Mesodermal cell (in vitro differentiated cells): Measurements from ENCODE around the gene NDUFV1.

ENCODE experiments used
- H3K27ac ChIP-seq: 2 replicates; pipeline ENCODE4 v1.7.0; 2013; ENCODE audit warnings: mild to moderate bottlenecking, low read depth, low read length, moderate library complexity; ENCODE audit not compliant: severe bottlenecking
- H3K36me3 ChIP-seq: 2 replicates; pipeline ENCODE4 v1.7.1; 2013; ENCODE audit warnings: mild to moderate bottlenecking, low read length, moderate library complexity; ENCODE audit not compliant: control insufficient read depth, insufficient read depth
- H3K4me1 ChIP-seq: one replicate; pipeline ENCODE4 v1.7.1; 2013; ENCODE audit warnings: mild to moderate bottlenecking, low read length; ENCODE audit not compliant: insufficient read depth, control insufficient read depth, poor library complexity, severe bottlenecking
- H3K4me3 ChIP-seq: 2 replicates; pipeline ENCODE4 v1.7.0; 2013; ENCODE audit warnings: low read length, control low read depth, mild to moderate bottlenecking; ENCODE audit not compliant: insufficient read depth, poor library complexity, severe bottlenecking; ENCODE audit errors: extremely low read depth
- H3K9me3 ChIP-seq: 2 replicates; pipeline ENCODE4 v1.7.1; 2013; ENCODE audit warnings: mild to moderate bottlenecking, low read length, moderate library complexity; ENCODE audit not compliant: control insufficient read depth
- WGBS, 2 experiments: methylation state at CpG; one replicate each; pipeline ENCODE4 v1.1.5; 2013; ENCODE audit warnings: missing lambda C conversion rate in 2 of 2; ENCODE audit not compliant: insufficient coverage in 2 of 2; 5-methylcytosine and 5-hydroxymethylcytosine counted together

Gene NDUFV1

DNA sequence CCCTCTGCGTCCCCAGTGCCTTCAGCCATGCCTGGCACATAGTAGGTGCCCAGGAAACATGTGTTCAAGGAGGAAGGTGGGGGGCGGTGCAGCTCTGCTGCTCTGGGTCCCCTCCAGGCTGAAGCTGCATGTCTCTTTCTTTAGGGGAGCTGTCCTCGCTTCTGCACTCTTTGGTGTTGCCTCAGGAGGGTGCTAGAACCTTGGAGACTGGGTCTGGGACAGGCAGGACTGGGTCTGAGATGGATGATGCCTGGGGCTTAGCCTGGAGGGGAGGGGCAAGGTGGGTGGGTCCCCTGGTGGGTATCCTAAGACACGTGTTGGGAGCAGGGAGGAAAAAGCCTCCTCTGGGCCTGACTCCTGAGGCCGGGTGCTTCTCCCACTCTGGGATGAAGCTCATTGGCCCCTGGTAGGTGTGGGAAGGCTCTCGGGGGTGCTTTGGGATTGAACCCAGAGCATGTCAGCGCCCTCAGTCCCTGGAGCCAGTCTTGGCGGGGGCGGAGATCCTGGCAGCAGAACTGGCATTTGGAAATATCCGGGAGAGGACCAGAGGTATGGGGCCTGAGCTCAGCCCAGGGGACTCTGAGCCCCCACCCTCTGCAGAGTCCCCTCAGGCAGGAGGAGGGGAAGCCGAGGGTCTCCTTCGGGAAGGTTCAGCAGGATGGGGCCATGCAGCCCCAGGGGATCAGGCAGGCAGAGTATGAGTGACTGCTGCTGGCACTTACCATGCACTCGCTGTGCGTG is 29.8 kb upstream of the NDUFV1 start:
- no peaks in the 10 kb centered on the region for H3K9me3 ChIP-seq
- no peaks in the 10 kb centered on the region for H3K36me3 ChIP-seq
- 84 to 88% methylated on average over 9 to 12 of the region's 14 CpGs for WGBS, 2 experiments
- H3K27ac ChIP-seq, result no peak overlapping the region
- peaks cover 8% of the 10 kb centered on the region for H3K4me1 ChIP-seq
- H3K4me3 ChIP-seq, result no peak overlapping the region

DNA sequence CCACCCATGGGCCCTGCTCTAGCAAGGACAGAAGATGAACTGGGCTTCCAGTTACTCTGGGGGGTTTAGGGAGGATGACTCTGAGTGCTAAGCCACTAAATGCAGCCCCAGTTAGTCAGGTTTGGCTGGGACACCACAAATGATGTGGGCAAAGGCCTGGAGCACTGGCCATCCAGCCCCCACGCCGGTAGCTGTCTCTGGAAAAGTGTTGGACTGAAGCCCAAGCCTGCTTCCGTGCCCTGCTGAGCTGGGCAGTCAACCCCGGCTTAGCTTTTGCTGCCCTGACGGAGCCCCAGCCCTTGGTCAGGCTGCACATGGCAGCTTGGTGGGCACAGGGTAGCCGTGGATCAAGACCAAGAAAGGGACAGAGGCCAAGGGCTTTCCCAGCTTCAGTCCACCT is 28.8 kb upstream of the NDUFV1 start:
- Histone ChIP-seq H3K27ac (no peak overlapping the region), H3K36me3 (no peaks in the 10 kb centered on the region), H3K4me1 (peaks cover 5% of the 10 kb centered on the region), H3K9me3 (no peaks in the 10 kb centered on the region), H3K4me3 (no peak overlapping the region)
- WGBS, 2 experiments, result 92 to 94% methylated on average over 6 of the region's 6 CpGs

DNA sequence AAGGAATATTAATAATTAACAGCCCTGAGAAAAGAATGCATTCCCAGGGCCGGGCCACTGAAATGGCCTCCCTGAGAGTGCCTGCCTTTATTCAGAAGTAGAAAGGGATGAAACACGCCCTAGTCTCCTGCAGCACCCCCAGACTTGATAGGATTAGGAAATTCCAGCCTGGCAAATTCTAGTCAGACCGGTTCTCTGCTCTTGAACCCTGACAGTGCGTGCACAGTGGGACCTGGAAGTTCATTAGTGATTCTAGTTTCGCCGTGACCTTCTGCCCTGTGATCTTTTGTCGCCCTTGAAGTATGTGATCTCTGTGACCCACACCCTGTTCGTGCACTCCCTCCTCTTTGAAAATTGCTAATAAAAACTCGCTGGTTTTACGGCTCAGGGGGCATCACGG is 25.3 kb upstream of the NDUFV1 start:
- H3K27ac ChIP-seq, result no peak overlapping the region
- 61 to 70% methylated on average over 9 to 10 of the region's 11 CpGs for WGBS, 2 experiments
- no peak overlapping the region for H3K4me3 ChIP-seq
- H3K36me3 ChIP-seq, result peaks cover 20% of the 10 kb centered on the region
- no peaks in the 10 kb centered on the region for H3K9me3 ChIP-seq
- peaks cover 12% of the 10 kb centered on the region for H3K4me1 ChIP-seq

DNA sequence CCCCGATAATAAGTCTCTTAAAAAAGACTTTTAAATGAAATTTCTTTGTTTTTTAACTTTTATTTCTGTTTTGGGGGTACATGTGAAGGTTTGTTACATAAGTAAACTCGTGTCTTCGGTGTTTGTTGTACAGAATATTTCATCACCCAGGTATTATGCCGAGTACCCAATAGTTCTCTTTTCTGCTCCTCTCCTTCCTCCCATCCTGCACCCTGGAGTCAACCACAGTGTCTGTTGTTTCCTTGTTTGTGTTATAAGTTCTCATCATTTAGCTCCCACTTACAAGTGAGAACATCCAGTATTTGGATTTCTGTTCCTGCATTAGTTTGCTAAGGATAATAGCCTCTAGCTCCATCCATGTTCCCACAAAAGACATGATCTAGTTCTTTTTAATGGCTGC is 24.7 kb upstream of the NDUFV1 start:
- no CpG with 5 or more reads among the region's 4 CpGs for WGBS, 2 experiments
- Histone ChIP-seq H3K27ac (no peak overlapping the region), H3K4me3 (no peak overlapping the region)

DNA sequence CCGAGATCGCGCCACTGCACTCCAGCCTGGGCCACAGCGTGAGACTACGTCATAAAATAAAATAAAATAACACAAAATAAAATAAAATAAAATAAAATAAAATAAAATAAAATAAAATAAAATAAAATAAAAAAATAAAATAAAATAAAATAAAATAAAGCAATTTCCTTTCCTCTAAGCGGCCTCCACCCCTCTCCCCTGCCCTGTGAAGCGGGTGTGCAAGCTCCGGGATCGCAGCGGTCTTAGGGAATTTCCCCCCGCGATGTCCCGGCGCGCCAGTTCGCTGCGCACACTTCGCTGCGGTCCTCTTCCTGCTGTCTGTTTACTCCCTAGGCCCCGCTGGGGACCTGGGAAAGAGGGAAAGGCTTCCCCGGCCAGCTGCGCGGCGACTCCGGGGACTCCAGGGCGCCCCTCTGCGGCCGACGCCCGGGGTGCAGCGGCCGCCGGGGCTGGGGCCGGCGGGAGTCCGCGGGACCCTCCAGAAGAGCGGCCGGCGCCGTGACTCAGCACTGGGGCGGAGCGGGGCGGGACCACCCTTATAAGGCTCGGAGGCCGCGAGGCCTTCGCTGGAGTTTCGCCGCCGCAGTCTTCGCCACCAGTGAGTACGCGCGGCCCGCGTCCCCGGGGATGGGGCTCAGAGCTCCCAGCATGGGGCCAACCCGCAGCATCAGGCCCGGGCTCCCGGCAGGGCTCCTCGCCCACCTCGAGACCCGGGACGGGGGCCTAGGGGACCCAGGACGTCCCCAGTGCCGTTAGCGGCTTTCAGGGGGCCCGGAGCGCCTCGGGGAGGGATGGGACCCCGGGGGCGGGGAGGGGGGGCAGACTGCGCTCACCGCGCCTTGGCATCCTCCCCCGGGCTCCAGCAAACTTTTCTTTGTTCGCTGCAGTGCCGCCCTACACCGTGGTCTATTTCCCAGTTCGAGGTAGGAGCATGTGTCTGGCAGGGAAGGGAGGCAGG is 23.2 kb upstream of the NDUFV1 start, which contains the start of gene GSTP1:
GSTP1 (plus strand) TSS at position 566 of the 958 bp plus-strand sequence; CDS start at position 598, 32 bp downstream.
- peaks cover 39% of the 10 kb centered on the region for H3K36me3 ChIP-seq
- peaks cover 12% of the 10 kb centered on the region for H3K4me1 ChIP-seq
- no peaks in the 10 kb centered on the region for H3K9me3 ChIP-seq
- WGBS, 2 experiments, result 0% methylated on average over 41 to 60 of the region's 81 CpGs
- peak within 1 kb of the TSS; percentile 86 for H3K27ac ChIP-seq
- peak within 1 kb of the TSS; percentile 74 for H3K4me3 ChIP-seq

More for the DNA sequence above, 24.7 kb upstream of the NDUFV1 start:
- no peaks in the 10 kb centered on the region for H3K9me3 ChIP-seq
- peaks cover 25% of the 10 kb centered on the region for H3K36me3 ChIP-seq
- H3K4me1 ChIP-seq, result peaks cover 12% of the 10 kb centered on the region

DNA sequence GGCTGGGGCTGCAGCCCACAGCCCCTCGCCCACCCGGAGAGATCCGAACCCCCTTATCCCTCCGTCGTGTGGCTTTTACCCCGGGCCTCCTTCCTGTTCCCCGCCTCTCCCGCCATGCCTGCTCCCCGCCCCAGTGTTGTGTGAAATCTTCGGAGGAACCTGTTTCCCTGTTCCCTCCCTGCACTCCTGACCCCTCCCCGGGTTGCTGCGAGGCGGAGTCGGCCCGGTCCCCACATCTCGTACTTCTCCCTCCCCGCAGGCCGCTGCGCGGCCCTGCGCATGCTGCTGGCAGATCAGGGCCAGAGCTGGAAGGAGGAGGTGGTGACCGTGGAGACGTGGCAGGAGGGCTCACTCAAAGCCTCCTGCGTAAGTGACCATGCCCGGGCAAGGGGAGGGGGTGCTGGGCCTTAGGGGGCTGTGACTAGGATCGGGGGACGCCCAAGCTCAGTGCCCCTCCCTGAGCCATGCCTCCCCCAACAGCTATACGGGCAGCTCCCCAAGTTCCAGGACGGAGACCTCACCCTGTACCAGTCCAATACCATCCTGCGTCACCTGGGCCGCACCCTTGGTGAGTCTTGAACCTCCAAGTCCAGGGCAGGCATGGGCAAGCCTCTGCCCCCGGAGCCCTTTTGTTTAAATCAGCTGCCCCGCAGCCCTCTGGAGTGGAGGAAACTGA is 22.4 kb upstream of the NDUFV1 start:
- Histone ChIP-seq H3K4me3 (peak overlapping the region; percentile 74), H3K9me3 (no peaks in the 10 kb centered on the region), H3K4me1 (peaks cover 12% of the 10 kb centered on the region), H3K36me3 (peaks cover 45% of the 10 kb centered on the region), H3K27ac (peak overlapping the region; percentile 86)
- 21% methylated on average over 13 to 17 of the region's 33 CpGs for WGBS, 2 experiments

DNA sequence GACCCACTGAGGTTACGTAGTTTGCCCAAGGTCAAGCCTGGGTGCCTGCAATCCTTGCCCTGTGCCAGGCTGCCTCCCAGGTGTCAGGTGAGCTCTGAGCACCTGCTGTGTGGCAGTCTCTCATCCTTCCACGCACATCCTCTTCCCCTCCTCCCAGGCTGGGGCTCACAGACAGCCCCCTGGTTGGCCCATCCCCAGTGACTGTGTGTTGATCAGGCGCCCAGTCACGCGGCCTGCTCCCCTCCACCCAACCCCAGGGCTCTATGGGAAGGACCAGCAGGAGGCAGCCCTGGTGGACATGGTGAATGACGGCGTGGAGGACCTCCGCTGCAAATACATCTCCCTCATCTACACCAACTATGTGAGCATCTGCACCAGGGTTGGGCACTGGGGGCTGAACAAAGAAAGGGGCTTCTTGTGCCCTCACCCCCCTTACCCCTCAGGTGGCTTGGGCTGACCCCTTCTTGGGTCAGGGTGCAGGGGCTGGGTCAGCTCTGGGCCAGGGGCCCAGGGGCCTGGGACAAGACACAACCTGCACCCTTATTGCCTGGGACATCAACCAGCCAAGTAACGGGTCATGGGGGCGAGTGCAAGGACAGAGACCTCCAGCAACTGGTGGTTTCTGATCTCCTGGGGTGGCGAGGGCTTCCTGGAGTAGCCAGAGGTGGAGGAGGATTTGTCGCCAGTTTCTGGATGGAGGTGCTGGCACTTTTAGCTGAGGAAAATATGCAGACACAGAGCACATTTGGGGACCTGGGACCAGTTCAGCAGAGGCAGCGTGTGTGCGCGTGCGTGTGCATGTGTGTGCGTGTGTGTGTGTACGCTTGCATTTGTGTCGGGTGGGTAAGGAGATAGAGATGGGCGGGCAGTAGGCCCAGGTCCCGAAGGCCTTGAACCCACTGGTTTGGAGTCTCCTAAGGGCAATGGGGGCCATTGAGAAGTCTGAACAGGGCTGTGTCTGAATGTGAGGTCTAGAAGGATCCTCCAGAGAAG is 21.6 kb upstream of the NDUFV1 start:
- peaks cover 46% of the 10 kb centered on the region for H3K36me3 ChIP-seq
- H3K27ac ChIP-seq, result no peak overlapping the region
- peaks cover 12% of the 10 kb centered on the region for H3K4me1 ChIP-seq
- 85 to 90% methylated on average over 17 to 18 of the region's 21 CpGs for WGBS, 2 experiments
- H3K4me3 ChIP-seq, result peak overlapping the region; percentile 74
- H3K9me3 ChIP-seq, result no peaks in the 10 kb centered on the region

DNA sequence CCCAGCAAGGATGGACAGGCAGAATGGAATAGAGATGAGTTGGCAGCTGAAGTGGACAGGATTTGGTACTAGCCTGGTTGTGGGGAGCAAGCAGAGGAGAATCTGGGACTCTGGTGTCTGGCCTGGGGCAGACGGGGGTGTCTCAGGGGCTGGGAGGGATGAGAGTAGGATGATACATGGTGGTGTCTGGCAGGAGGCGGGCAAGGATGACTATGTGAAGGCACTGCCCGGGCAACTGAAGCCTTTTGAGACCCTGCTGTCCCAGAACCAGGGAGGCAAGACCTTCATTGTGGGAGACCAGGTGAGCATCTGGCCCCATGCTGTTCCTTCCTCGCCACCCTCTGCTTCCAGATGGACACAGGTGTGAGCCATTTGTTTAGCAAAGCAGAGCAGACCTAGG is 20.8 kb upstream of the NDUFV1 start:
- Histone ChIP-seq H3K27ac (no peak overlapping the region), H3K9me3 (no peaks in the 10 kb centered on the region), H3K4me1 (peaks cover 12% of the 10 kb centered on the region), H3K36me3 (peaks cover 46% of the 10 kb centered on the region), H3K4me3 (peak overlapping the region; percentile 16)
- 80 to 82% methylated on average over 3 of the region's 4 CpGs for WGBS, 2 experiments

DNA sequence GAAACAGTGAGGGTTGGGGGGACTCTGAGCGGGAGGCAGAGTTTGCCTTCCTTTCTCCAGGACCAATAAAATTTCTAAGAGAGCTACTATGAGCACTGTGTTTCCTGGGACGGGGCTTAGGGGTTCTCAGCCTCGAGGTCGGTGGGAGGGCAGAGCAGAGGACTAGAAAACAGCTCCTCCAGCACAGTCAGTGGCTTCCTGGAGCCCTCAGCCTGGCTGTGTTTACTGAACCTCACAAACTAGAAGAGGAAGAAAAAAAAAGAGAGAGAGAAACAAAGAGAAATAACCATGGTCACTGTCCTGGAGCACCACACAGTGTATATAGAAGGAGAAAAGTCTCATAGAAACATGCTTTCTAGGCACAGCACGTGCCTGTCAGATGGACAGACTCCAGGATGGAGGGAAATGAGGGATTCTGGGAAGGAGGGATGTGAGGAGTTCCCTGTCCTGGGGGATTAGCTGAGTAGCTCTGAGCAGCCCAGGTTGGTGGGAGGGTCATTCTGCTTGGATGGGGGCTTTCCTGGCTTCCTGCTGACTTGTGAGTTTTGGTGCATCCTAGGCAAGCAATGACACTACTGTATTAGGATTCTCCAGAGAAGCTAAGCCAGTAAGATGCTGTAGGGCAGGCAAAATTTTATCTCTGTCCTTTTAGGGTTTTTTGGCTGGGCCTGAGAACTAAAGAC is 20.0 kb upstream of the NDUFV1 start:
- Histone ChIP-seq H3K4me1 (peaks cover 12% of the 10 kb centered on the region), H3K9me3 (no peaks in the 10 kb centered on the region), H3K4me3 (no peak overlapping the region), H3K27ac (no peak overlapping the region), H3K36me3 (peaks cover 46% of the 10 kb centered on the region)
- 94 to 97% methylated on average over 5 of the region's 5 CpGs for WGBS, 2 experiments
